ENCODE results near the gene SPRED2.

SPRED2 gene

GRCh38 chr2:65313954-65314256 is 118.5 kb downstream of the SPRED2 start:
- no peaks in the 10 kb centered on the region for H3K27me3 ChIP-seq (ENCODE audit: insufficient read depth, poor library complexity, severe bottlenecking)
- no peak for DNase-seq (ENCODE audit: low read depth in 1 of 2, low spot score in 1 of 2)
- H3K4me3 ChIP-seq (replicated peaks; ENCODE audit: insufficient read depth, low read length) = no peak overlapping the region
- no peak overlapping the region for H3K27ac ChIP-seq (replicated peaks)
- TF ChIP-seq CTCF (IDR thresholded peaks at IDR 0.05; ENCODE audit: insufficient read depth, low read length) = no peak
- TF ChIP-seq GABPA (IDR thresholded peaks at IDR 0.05; ENCODE audit: low read depth) = no peak
- TF ChIP-seq SPI1 (IDR thresholded peaks at IDR 0.05; ENCODE audit: borderline replicate concordance, low read depth) = no peak
- no peak for TF ChIP-seq REST (IDR thresholded peaks at IDR 0.05; ENCODE audit: insufficient replicate concordance, low read depth)

GRCh38 chr2:65313126-65313953 is 119.1 kb downstream of the SPRED2 start:
- no peak overlapping the region for H3K27ac ChIP-seq (replicated peaks)

More at GRCh38 chr2:65313126-65313953, 119.1 kb downstream of the SPRED2 start:
- no peak for DNase-seq (ENCODE audit: low read depth in 1 of 2, low spot score in 1 of 2)
- no peaks in the 10 kb centered on the region for H3K27me3 ChIP-seq (ENCODE audit: insufficient read depth, poor library complexity, severe bottlenecking)
- no peak overlapping the region for H3K4me3 ChIP-seq (replicated peaks; ENCODE audit: insufficient read depth, low read length)
- TF ChIP-seq REST (IDR thresholded peaks at IDR 0.05; ENCODE audit: insufficient replicate concordance, low read depth) (no peak), POLR2AphosphoS5 (IDR thresholded peaks at IDR 0.05; ENCODE audit: low read depth) (no peak), CTCF (IDR thresholded peaks at IDR 0.05; ENCODE audit: insufficient read depth, low read length) (no peak), GABPA (IDR thresholded peaks at IDR 0.05; ENCODE audit: low read depth) (no peak), SPI1 (IDR thresholded peaks at IDR 0.05; ENCODE audit: borderline replicate concordance, low read depth) (no peak)
